ENCODE data around the gene ANKS1A. TPM values are rescaled to one million over a fixed set of nuclear protein-coding genes. Genes with fewer than 3 reads are reported as not detected.

Gene ANKS1A
- total and polyA plus RNA-seq, 3 donors from 2014 or later = 44.2 to 96.9 (median 95.9) TPM

DNA sequence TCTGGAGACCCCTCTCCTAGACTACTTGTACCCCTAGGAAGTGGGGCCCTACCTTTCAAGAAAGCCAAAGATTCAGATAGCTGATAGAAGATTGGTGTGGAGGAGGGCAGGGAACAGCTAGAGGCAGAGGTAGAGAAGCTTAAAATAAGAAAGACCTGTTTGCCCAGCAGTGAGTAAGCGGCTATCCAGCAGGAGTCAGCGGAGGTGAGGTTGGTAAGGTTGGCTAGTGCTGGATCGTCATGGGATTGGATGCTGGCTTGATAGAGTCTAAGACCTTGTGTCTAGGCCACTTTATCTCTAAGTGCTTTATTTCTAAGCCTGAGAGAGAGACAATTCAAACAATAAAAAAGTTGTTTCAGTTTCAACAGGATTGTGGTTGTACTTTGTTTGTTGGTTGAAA lies 19.1 kb downstream of the ANKS1A start:
- Histone ChIP-seq H3K4me3 (no peak overlapping the region), H3K36me3 (ENCODE audit: low read depth, missing control alignments) (no peaks in the 10 kb centered on the region), H3K4me1 (peaks cover 38% of the 10 kb centered on the region), H3K27me3 (no peaks in the 10 kb centered on the region), H3K27ac (no peak overlapping the region), H3K9me3 (no peaks in the 10 kb centered on the region)
- no peak for DNase-seq
- intact Hi-C loops (cut with DNase I; ENCODE audit: low total_unique reads) = no loop called here
- TF ChIP-seq CTCF (IDR thresholded peaks at IDR 0.05) (no peak), POLR2A (IDR thresholded peaks at IDR 0.05) (no peak)
- WGBS, 2 donors = 76 to 93% methylated on average over 3 of the region's 3 CpGs

DNA sequence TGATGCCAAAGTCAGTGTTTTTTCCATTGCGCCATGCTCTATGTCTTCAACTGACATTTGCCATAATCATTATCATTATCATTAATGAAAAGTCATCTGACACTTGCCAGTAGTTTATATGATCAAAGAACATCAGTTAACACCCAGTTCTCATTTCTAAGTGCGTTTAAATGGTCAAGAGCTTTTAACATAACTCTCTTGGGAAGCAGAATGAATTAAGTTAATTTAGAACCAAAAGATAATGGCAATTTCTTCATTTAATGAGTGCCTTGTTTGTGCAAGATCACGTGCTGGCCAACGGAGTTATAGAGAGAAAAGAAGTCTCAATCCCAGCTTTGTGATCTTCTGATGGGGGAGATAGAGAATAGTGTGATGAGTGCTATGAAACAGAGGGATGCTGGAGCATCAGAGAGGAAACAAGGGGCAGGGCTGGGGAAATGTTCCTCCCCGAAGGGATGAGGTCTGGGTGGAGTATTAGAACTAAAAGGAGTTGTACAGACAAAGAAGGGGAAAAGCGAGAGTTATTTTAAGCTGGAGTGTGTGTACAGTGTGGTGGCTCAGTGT lies 20.3 kb downstream of the ANKS1A start:
- Histone ChIP-seq H3K27ac (no peak overlapping the region), H3K9me3 (no peaks in the 10 kb centered on the region), H3K36me3 (ENCODE audit: low read depth, missing control alignments) (no peaks in the 10 kb centered on the region), H3K27me3 (no peaks in the 10 kb centered on the region), H3K4me3 (no peak overlapping the region), H3K4me1 (peaks cover 35% of the 10 kb centered on the region)
- DNase-seq = no peak
- intact Hi-C loops (cut with DNase I; ENCODE audit: low total_unique reads) = no loop called here
- no peak for TF ChIP-seq CTCF (IDR thresholded peaks at IDR 0.05)
- TF ChIP-seq POLR2A (IDR thresholded peaks at IDR 0.05) = no peak
- WGBS, 2 donors = 67 to 80% methylated on average over 6 of the region's 6 CpGs

- TF ChIP-seq CTCF (IDR thresholded peaks at IDR 0.05) (no peak), POLR2A (IDR thresholded peaks at IDR 0.05) (no peak)
- H3K27ac ChIP-seq = no peak overlapping the region
- H3K27me3 ChIP-seq = no peaks in the 10 kb centered on the region
- intact Hi-C loops (cut with DNase I; ENCODE audit: low total_unique reads) = no loop called here
- no peak for DNase-seq
- WGBS, 2 donors = 95% methylated on average over 5 of the region's 5 CpGs
- no peaks in the 10 kb centered on the region for H3K36me3 ChIP-seq (ENCODE audit: low read depth, missing control alignments)
- H3K4me3 ChIP-seq = no peak overlapping the region
- H3K4me1 ChIP-seq = peaks cover 36% of the 10 kb centered on the region
- no peaks in the 10 kb centered on the region for H3K9me3 ChIP-seq
These were observed 22.8 kb downstream of the ANKS1A start for GRCh38 chr6:34911822-34912221.

GRCh38 chr6:34912715-34913464 lies 23.8 kb downstream of the ANKS1A start:
- H3K4me1 ChIP-seq = peaks cover 47% of the 10 kb centered on the region
- 68 to 80% methylated on average over 3 of the region's 3 CpGs for WGBS, 2 donors

More at GRCh38 chr6:34912715-34913464, 23.8 kb downstream of the ANKS1A start:
- no peaks in the 10 kb centered on the region for H3K9me3 ChIP-seq
- TF ChIP-seq CTCF (IDR thresholded peaks at IDR 0.05) (no peak), POLR2A (IDR thresholded peaks at IDR 0.05) (no peak)
- H3K36me3 ChIP-seq (ENCODE audit: low read depth, missing control alignments) = no peaks in the 10 kb centered on the region
- no peaks in the 10 kb centered on the region for H3K27me3 ChIP-seq
- H3K4me3 ChIP-seq = no peak overlapping the region
- no peak overlapping the region for H3K27ac ChIP-seq
- intact Hi-C loops (cut with DNase I; ENCODE audit: low total_unique reads) = no loop called here
- no peak for DNase-seq

Measured in testis (tissue), 3 donors.